Measurements from ENCODE around the gene MFSD6L.

- TF ChIP-seq KLF11 (CRISPR knock-in tag; IDR thresholded peaks at IDR 0.05) (no peak), BCL6 (CRISPR knock-in tag; IDR thresholded peaks at IDR 0.05) (no peak), PHB2 (IDR thresholded peaks at IDR 0.05; ENCODE audit: partially characterized antibody) (no peak), ZNF780A (CRISPR knock-in tag; IDR thresholded peaks at IDR 0.05) (no peak), MYC (CRISPR knock-in tag; IDR thresholded peaks at IDR 0.05; ENCODE audit: borderline replicate concordance) (no peak), RNF2 (conservative IDR thresholded peaks at IDR 0.05; ENCODE audit: low read depth) (no peak), FOXP1 (IDR thresholded peaks at IDR 0.05) (no peak), FOXP1 (CRISPR knock-in tag; IDR thresholded peaks at IDR 0.05) (no peak), REST (IDR thresholded peaks at IDR 0.05; ENCODE audit: borderline replicate concordance in 1 of 2, low read depth in 1 of 2, low read length in 2 of 2) (no peak), POLR2A (IDR thresholded peaks at IDR 0.05; ENCODE audit: insufficient read depth in 1 of 2, low read depth in 2 of 2, low read length in 2 of 2) (no peak), IRF9 (CRISPR knock-in tag; IDR thresholded peaks at IDR 0.05; ENCODE audit: borderline replicate concordance) (no peak), SIX4 (CRISPR knock-in tag; IDR thresholded peaks at IDR 0.05) (no peak), ZNF850 (CRISPR knock-in tag; conservative IDR thresholded peaks at IDR 0.05) (no peak)
- TF ChIP-seq, protein P1, sequence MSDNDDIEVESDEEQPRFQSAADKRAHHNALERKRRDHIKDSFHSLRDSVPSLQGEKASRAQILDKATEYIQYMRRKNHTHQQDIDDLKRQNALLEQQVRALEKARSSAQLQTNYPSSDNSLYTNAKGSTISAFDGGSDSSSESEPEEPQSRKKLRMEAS (IDR thresholded peaks at IDR 0.05) = no peak
Observed at GRCh38 chr17:8776248-8776647, 22.9 kb downstream of the MFSD6L start.
